SK-N-SH treated with all-trans-retinoic acid at 6 μM for 48 hours (cell line): ENCODE measurements around the gene TOMM40L.

Experiments
- ATAC-seq: fragments of 200-7000 bp; cut with Tn5 transposase; 3 replicates; pipeline ENCODE4 v1.9.1; 2020; ENCODE audit warnings: mild to moderate bottlenecking, moderate library complexity
- ARNTL ChIP-seq: fragments of 450-650 bp; formaldehyde crosslinking; IDR thresholded peaks from 2 replicates; pipeline ENCODE4 v1.5.0; 2020; ENCODE audit warnings: low read depth, mild to moderate bottlenecking, moderate library complexity, borderline replicate concordance
- BACH2 ChIP-seq: fragments of 250-450 bp; sonication (Bioruptor Pico); IDR thresholded peaks from 2 replicates; pipeline ENCODE4 v1.9.0; 2021; ENCODE audit warnings: mild to moderate bottlenecking, borderline replicate concordance
- CREB5 ChIP-seq: fragments of 250-450 bp; sonication (Bioruptor Pico); IDR thresholded peaks from 2 replicates; pipeline ENCODE4 v1.5.1; 2020; ENCODE audit warnings: low read depth, mild to moderate bottlenecking, moderate library complexity
- CSDC2 ChIP-seq: fragments of 250-450 bp; sonication (Bioruptor Pico); IDR thresholded peaks from 2 replicates; pipeline ENCODE4 v1.5.0; 2020; ENCODE audit warnings: mild to moderate bottlenecking, moderate library complexity
- CSRNP3 ChIP-seq: fragments of 250-450 bp; sonication (Bioruptor Pico); IDR thresholded peaks from 2 replicates; pipeline ENCODE4 v1.5.1; 2021; ENCODE audit warnings: mild to moderate bottlenecking, moderate library complexity
- ESRRG ChIP-seq: fragments of 250-450 bp; sonication (Bioruptor Pico); IDR thresholded peaks from 2 replicates; pipeline ENCODE4 v1.6.1; 2021; ENCODE audit warnings: mild to moderate bottlenecking
- GLIS3 ChIP-seq: fragments of 250-450 bp; sonication (Bioruptor Pico); IDR thresholded peaks from 2 replicates; pipeline ENCODE4 v1.5.0; 2020; ENCODE audit warnings: mild to moderate bottlenecking, moderate library complexity
- ISL1 ChIP-seq: fragments of 250-450 bp; sonication (Bioruptor Pico); IDR thresholded peaks from 2 replicates; pipeline ENCODE4 v2.1.2; 2022; ENCODE audit warnings: mild to moderate bottlenecking, moderate library complexity
- OSR1 ChIP-seq: fragments of 250-450 bp; sonication (Bioruptor Pico); IDR thresholded peaks from 2 replicates; pipeline ENCODE4 v1.8.0; 2022; ENCODE audit warnings: moderate library complexity, mild to moderate bottlenecking, inconsistent platforms
- PATZ1 ChIP-seq: fragments of 250-450 bp; sonication (Bioruptor Pico); IDR thresholded peaks from 2 replicates; pipeline ENCODE4 v1.8.0; 2020; ENCODE audit warnings: mild to moderate bottlenecking, moderate library complexity, borderline replicate concordance
- PPARA ChIP-seq: fragments of 250-450 bp; sonication (Bioruptor Pico); IDR thresholded peaks from 2 replicates; pipeline ENCODE4 v1.5.0; 2020; ENCODE audit warnings: mild to moderate bottlenecking, borderline replicate concordance
- TOX ChIP-seq: fragments of 250-450 bp; sonication (Bioruptor Pico); IDR thresholded peaks from 2 replicates; pipeline ENCODE4 v1.8.0; 2021; ENCODE audit warnings: mild to moderate bottlenecking, moderate library complexity, borderline replicate concordance
- TSHZ2 ChIP-seq: fragments of 250-450 bp; sonication (Bioruptor Pico); IDR thresholded peaks from 2 replicates; pipeline ENCODE4 v1.5.0; 2020; ENCODE audit warnings: mild to moderate bottlenecking, moderate library complexity
- ZC3H10 ChIP-seq: fragments of 250-450 bp; sonication (Bioruptor Pico); IDR thresholded peaks from 2 replicates; pipeline ENCODE4 v1.5.1; 2021; ENCODE audit warnings: mild to moderate bottlenecking, moderate library complexity
- ZFP3 ChIP-seq: fragments of 250-450 bp; sonication (Bioruptor Pico); IDR thresholded peaks from 2 replicates; pipeline ENCODE4 v1.5.0; 2020; ENCODE audit warnings: mild to moderate bottlenecking, moderate library complexity
- ZFP30 ChIP-seq: fragments of 450-650 bp; formaldehyde crosslinking; IDR thresholded peaks from 2 replicates; pipeline ENCODE4 v1.5.0; 2022; ENCODE audit warnings: mild to moderate bottlenecking, moderate library complexity
- ZNF565 ChIP-seq: fragments of 450-650 bp; formaldehyde crosslinking; conservative IDR thresholded peaks from 2 replicates; pipeline ENCODE4 v1.5.0; 2020; ENCODE audit warnings: low read depth, mild to moderate bottlenecking, moderate library complexity
- ZNF8 ChIP-seq: fragments of 450-650 bp; formaldehyde crosslinking; IDR thresholded peaks from 2 replicates; pipeline ENCODE4 v1.5.0; 2020; ENCODE audit warnings: mild to moderate bottlenecking, moderate library complexity
- TF ChIP-seq, protein P1 (sequence below): fragments of 250-450 bp; sonication (Bioruptor Pico); IDR thresholded peaks from 2 replicates; pipeline ENCODE4 v1.8.0; 2021; ENCODE audit warnings: low read depth, mild to moderate bottlenecking, moderate library complexity, borderline replicate concordance

Gene TOMM40L

DNA sequence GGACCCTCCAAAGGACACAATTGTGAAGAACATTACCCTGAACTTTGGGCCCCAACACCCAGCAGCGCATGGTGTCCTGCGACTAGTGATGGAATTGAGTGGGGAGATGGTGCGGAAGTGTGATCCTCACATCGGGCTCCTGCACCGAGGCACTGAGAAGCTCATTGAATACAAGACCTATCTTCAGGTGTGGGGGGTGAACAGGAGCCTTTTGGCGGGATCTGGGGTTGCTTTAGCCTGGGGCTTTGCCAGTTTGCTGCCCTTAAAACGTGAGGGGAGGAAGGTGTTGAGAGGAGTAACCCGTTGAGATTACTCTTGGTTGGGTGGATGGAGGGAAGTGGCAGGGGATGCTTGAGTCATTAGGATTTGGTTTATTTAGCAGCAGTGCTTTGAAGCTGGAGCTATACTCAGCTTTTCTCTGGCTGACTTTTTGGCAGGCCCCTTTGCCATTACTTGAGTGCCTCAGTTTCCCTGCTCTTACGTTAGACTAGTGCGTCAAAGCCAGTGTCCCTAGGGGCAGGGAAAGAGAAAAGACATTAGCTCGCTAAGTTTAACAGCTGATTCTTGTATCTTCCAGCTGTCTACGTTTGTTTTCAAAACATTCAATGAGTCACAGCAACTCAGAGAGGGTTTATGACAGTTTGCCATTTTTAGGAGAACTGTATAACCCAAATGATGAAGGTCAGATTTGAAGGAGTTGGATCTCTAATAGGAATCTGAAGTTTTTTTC lies 19.3 kb upstream of the TOMM40L start:
- ATAC-seq, result no peak
- TF ChIP-seq ARNTL (CRISPR knock-in tag), result no peak
- TF ChIP-seq ISL1 (CRISPR knock-in tag), result no peak
- no peak for TF ChIP-seq GLIS3 (CRISPR knock-in tag)
- no peak for TF ChIP-seq ZNF565 (CRISPR knock-in tag)
- no peak for TF ChIP-seq ZFP3 (CRISPR knock-in tag)
- TF ChIP-seq ESRRG (CRISPR knock-in tag), result no peak
- no peak for TF ChIP-seq BACH2
- no peak for TF ChIP-seq TOX (CRISPR knock-in tag)
- TF ChIP-seq CSDC2, result no peak
- no peak for TF ChIP-seq TSHZ2 (CRISPR knock-in tag)
- TF ChIP-seq ZC3H10 (CRISPR knock-in tag), result no peak
- TF ChIP-seq PATZ1 (CRISPR knock-in tag), result no peak
- no peak for TF ChIP-seq CSRNP3 (CRISPR knock-in tag)
- TF ChIP-seq PPARA, result no peak
- TF ChIP-seq CREB5 (CRISPR knock-in tag), result no peak
- TF ChIP-seq OSR1 (CRISPR knock-in tag), result no peak
- TF ChIP-seq, protein P1, sequence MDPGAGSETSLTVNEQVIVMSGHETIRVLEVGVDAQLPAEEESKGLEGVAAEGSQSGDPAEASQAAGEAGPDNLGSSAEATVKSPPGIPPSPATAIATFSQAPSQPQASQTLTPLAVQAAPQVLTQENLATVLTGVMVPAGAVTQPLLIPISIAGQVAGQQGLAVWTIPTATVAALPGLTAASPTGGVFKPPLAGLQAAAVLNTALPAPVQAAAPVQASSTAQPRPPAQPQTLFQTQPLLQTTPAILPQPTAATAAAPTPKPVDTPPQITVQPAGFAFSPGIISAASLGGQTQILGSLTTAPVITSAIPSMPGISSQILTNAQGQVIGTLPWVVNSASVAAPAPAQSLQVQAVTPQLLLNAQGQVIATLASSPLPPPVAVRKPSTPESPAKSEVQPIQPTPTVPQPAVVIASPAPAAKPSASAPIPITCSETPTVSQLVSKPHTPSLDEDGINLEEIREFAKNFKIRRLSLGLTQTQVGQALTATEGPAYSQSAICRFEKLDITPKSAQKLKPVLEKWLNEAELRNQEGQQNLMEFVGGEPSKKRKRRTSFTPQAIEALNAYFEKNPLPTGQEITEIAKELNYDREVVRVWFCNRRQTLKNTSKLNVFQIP, result no peak
- no peak for TF ChIP-seq ZNF8 (CRISPR knock-in tag)

DNA sequence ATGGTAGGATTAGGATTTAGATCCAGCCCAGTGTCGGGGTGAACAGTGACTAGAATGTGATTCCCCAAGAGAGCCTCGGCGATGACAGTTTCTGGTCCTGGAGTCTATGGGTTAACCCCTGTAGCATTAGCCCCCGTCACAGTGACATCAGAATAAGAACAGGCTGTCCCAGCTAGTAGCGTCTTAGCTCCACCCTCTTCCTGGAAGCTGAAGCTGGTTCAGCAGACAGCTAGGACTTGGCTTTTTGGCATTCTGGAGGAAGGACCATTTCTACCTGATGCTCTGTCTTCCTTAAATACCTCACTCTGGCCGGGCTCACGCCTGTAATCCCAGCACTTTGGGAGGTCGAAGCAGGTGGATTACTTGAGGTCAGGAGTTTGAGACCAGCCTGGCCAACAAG lies 18.7 kb upstream of the TOMM40L start:
- TF ChIP-seq ISL1 (CRISPR knock-in tag) (no peak), ZFP30 (CRISPR knock-in tag) (no peak), ZNF565 (CRISPR knock-in tag) (no peak), CSRNP3 (CRISPR knock-in tag) (no peak), ESRRG (CRISPR knock-in tag) (no peak)
- TF ChIP-seq, protein P1, result no peak
- TF ChIP-seq, all 23 proteins: peak for 0
- no peak for ATAC-seq
